ENCODE measurements around the gene PLLP. TPM values are rescaled to one million over a fixed set of nuclear protein-coding genes. Genes with fewer than 3 reads are reported as not detected.
"Not testable (repeated sequence)": the region's sequence is repeated elsewhere in the genome, so short reads cannot be mapped to it uniquely, and the experiment has no call there.

The PLLP gene
- total RNA-seq, 1 donor from 2014 or later, result 4.9 TPM

DNA sequence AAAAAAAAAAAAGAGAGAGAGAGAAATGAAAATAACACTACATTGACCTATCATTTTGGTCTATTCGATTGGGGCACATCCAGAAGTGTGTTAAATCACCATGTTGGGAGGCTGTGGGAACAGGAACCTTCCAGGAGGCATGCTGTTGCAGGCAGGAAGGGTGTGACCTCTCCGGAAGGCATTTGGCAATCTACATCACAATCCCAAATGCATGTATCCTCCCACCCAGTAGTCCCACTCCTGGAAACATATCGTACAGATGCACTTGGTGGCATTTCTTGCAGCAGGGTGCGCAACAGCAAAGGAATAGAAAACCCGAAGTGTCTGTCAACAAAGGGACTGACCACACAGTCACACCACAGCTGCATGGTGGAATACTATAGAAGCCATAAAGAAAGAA is 7.9 kb downstream of the PLLP start:
- no peak overlapping the region for H3K27ac Mint-ChIP-seq
- no peak overlapping the region for H3K4me3 Mint-ChIP-seq
- no peaks in the 10 kb centered on the region for H3K36me3 Mint-ChIP-seq
- H3K27me3 Mint-ChIP-seq, result peaks cover 6% of the 10 kb centered on the region
- TF ChIP-seq, protein P1, sequence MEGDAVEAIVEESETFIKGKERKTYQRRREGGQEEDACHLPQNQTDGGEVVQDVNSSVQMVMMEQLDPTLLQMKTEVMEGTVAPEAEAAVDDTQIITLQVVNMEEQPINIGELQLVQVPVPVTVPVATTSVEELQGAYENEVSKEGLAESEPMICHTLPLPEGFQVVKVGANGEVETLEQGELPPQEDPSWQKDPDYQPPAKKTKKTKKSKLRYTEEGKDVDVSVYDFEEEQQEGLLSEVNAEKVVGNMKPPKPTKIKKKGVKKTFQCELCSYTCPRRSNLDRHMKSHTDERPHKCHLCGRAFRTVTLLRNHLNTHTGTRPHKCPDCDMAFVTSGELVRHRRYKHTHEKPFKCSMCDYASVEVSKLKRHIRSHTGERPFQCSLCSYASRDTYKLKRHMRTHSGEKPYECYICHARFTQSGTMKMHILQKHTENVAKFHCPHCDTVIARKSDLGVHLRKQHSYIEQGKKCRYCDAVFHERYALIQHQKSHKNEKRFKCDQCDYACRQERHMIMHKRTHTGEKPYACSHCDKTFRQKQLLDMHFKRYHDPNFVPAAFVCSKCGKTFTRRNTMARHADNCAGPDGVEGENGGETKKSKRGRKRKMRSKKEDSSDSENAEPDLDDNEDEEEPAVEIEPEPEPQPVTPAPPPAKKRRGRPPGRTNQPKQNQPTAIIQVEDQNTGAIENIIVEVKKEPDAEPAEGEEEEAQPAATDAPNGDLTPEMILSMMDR (conservative IDR thresholded peaks at IDR 0.05), result no peak
- no peaks in the 10 kb centered on the region for H3K9me3 Mint-ChIP-seq
- H3K4me1 Mint-ChIP-seq (ENCODE audit: unreplicated experiment), result peaks cover 10% of the 10 kb centered on the region
- no peak for DNase-seq (ENCODE audit: extremely low spot score, unreplicated experiment)

DNA sequence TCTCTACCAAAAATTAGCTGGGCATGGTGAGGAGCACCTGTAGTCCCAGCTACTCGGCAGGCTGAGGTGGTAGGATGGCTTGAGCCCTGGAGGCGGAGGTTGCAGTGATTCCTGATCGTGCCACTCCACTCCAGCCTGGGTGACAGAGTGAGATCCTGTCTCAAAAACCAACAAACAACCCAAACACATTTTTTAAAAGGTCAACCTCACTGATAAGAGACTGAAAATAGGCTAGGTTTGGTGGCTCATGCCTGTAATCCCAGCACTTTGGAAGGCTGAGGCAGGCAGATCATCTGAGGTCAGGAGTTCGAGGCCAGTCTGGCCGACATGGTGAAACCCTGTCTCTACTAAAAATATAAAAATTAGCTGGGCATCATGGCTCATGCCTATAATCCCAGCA is 8.5 kb downstream of the PLLP start:
- not testable (repeated sequence) for H3K27ac Mint-ChIP-seq; DNase-seq (ENCODE audit: extremely low spot score, unreplicated experiment); H3K9me3 Mint-ChIP-seq

DNA sequence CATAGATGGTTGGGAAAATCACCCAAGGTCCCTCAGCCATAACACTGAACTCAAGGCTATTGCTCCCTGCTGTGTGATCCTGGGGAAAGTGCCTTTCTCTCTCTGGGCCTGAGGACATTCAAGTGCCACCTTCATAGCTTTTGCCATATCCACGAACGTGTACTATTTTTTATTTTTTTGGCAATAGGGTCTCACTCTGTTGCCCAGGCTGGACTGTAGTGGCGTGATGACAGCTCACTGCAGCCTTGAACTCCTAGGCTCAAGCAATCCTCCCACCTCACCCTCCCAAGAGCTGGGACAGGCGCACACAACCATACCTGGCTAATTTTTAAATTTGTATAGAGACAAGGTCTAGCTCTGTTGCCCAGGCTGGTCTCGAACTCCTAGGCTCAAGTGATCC is 10.6 kb downstream of the PLLP start:
- Mint-ChIP-seq H3K9me3 (no peaks in the 10 kb centered on the region), H3K27ac (no peak overlapping the region), H3K4me1 (ENCODE audit: unreplicated experiment) (peaks cover 10% of the 10 kb centered on the region), H3K27me3 (no peaks in the 10 kb centered on the region), H3K36me3 (no peaks in the 10 kb centered on the region), H3K4me3 (no peak overlapping the region)
- DNase-seq (ENCODE audit: extremely low spot score, unreplicated experiment), result no peak
- TF ChIP-seq, protein P1 (conservative IDR thresholded peaks at IDR 0.05), result no peak

More for the DNA sequence above, 8.5 kb downstream of the PLLP start:
- H3K36me3 Mint-ChIP-seq; H3K4me3 Mint-ChIP-seq; H3K4me1 Mint-ChIP-seq (ENCODE audit: unreplicated experiment); H3K27me3 Mint-ChIP-seq: not testable (repeated sequence)

DNA sequence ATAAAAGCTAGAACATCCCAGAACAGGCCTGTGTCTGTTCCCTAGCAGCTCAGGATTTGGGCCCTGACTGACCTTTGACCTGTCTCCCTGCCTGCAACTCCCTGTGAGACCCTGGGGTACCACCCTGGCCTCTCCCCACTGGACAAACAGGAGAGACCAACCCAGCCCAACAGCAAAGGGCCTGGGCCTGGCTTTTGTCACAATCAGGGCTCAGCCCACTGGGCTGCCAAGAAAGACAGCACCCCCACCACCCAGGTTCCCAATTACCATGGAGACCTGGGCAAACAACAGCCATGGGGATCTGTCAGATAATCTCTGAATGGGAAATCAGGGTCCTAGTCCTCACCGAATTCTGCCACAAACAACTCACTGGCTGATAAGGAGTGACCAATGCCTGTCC is 11.1 kb downstream of the PLLP start:
- DNase-seq (ENCODE audit: extremely low spot score, unreplicated experiment), result no peak
- H3K4me1 Mint-ChIP-seq (ENCODE audit: unreplicated experiment), result peaks cover 10% of the 10 kb centered on the region
- H3K27me3 Mint-ChIP-seq, result no peaks in the 10 kb centered on the region
- H3K36me3 Mint-ChIP-seq, result no peaks in the 10 kb centered on the region
- no peak overlapping the region for H3K4me3 Mint-ChIP-seq
- no peak overlapping the region for H3K27ac Mint-ChIP-seq
- TF ChIP-seq, protein P1 (conservative IDR thresholded peaks at IDR 0.05), result no peak
- H3K9me3 Mint-ChIP-seq, result no peaks in the 10 kb centered on the region

DNA sequence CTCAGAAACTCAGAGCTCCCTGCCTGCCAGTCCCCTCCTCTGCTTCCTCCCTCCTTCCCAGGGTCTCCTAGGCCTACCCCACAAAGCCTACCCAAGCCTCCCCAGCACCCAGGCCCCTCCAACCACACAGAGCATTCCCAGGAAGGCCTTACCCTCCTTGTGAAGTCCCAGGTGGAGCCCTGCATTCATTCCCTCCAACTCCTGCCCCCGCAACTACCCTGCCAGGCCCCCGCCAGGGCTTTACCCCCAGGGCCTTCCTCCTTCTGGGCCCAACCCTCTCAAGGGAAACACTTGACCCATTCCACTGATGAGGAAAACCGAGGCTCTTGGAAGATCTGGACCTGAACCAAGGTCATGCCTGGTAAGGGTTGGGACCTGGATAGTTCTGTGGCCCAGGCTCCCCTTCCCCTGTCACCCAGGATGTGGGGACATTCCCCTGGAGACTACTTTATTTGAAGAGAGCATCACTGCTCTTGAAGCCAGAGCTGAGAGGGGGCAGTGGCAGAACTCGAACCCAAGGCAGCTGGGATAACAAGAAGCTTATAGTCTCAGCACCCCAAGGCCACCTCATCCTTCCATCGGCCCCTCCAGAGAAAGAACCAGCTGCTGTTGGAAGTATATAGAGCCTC is 12.5 kb downstream of the PLLP start:
- TF ChIP-seq, protein P1 (conservative IDR thresholded peaks at IDR 0.05), result no peak
- H3K27ac Mint-ChIP-seq, result no peak overlapping the region
- no peaks in the 10 kb centered on the region for H3K9me3 Mint-ChIP-seq
- H3K4me3 Mint-ChIP-seq, result no peak overlapping the region
- H3K4me1 Mint-ChIP-seq (ENCODE audit: unreplicated experiment), result peaks cover 4% of the 10 kb centered on the region
- H3K36me3 Mint-ChIP-seq, result no peaks in the 10 kb centered on the region
- no peaks in the 10 kb centered on the region for H3K27me3 Mint-ChIP-seq
- DNase-seq (ENCODE audit: extremely low spot score, unreplicated experiment), result no peak

DNA sequence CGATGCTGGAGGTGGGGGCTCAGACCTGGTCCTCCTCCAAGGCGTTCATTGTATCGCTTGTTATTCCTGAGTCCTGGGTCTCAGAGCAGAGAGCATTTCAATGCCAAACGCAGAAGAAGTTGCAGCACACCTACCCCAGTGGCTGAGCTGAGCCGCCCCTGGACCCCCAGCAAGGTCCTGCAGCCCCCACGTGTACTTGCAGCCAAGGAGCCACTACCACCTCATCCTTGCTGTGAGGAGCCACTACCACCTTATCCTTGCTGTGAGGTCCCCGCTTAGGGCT is 13.5 kb downstream of the PLLP start:
- Mint-ChIP-seq H3K4me3 (no peak overlapping the region), H3K4me1 (ENCODE audit: unreplicated experiment) (peaks cover 7% of the 10 kb centered on the region), H3K27ac (no peak overlapping the region), H3K36me3 (no peaks in the 10 kb centered on the region), H3K9me3 (no peaks in the 10 kb centered on the region), H3K27me3 (no peaks in the 10 kb centered on the region)
- no peak for DNase-seq (ENCODE audit: extremely low spot score, unreplicated experiment)
- TF ChIP-seq, protein P1 (conservative IDR thresholded peaks at IDR 0.05), result no peak

Data from type B pancreatic cell (in vitro differentiated cells).